Stimulated activated CD8-positive, alpha-beta memory T cell treated with anti-CD3 and anti-CD28 coated beads, Interleukin-12 subunit alpha, Interleukin-12 subunit beta, amount 100 ng/mL, for 1 hour (primary cell): Measurements from ENCODE around the gene PPP1R13B.
"Not testable (repeated sequence)": the region's sequence is repeated elsewhere in the genome, so short reads cannot be mapped to it uniquely, and the experiment has no call there.

Experiments
- DNase-seq: peaks from one replicate; pipeline ENCODE4 v3.0.0-alpha.2; 2020; ENCODE audit warnings: low read depth

Gene PPP1R13B

GRCh38 chr14:103698380-103699260 is 148.8 kb downstream of the PPP1R13B start:
- DNase-seq: no peak

- no peak for DNase-seq
Observed at GRCh38 chr14:103697603-103698379, 149.6 kb downstream of the PPP1R13B start.

GRCh38 chr14:103697206-103697602 is 150.2 kb downstream of the PPP1R13B start:
- DNase-seq: no peak

- DNase-seq: no peak
Observed at GRCh38 chr14:103696466-103697071, 150.8 kb downstream of the PPP1R13B start.

- no peak for DNase-seq
Observed at GRCh38 chr14:103696070-103696402, 151.3 kb downstream of the PPP1R13B start.

- no peak for DNase-seq
Observed at GRCh38 chr14:103695296-103696069, 151.9 kb downstream of the PPP1R13B start.

- DNase-seq: no peak
Observed at GRCh38 chr14:103694572-103695026, 152.8 kb downstream of the PPP1R13B start.

- DNase-seq: no peak
Observed at GRCh38 chr14:103693515-103693914, 153.9 kb downstream of the PPP1R13B start.

- no peak for DNase-seq
Observed at GRCh38 chr14:103692871-103693270, 154.5 kb downstream of the PPP1R13B start.

GRCh38 chr14:103692159-103692558 is 155.2 kb downstream of the PPP1R13B start:
- DNase-seq: no peak

- DNase-seq: not testable (repeated sequence)
Observed at GRCh38 chr14:103691655-103692054, 155.7 kb downstream of the PPP1R13B start.

GRCh38 chr14:103690332-103690731 is 157.0 kb downstream of the PPP1R13B start:
- no peak for DNase-seq

GRCh38 chr14:103688906-103689902 is 158.2 kb downstream of the PPP1R13B start:
- no peak for DNase-seq

GRCh38 chr14:103688441-103688840 is 158.9 kb downstream of the PPP1R13B start:
- DNase-seq: no peak

- no peak for DNase-seq
Observed at GRCh38 chr14:103687712-103688111, 159.7 kb downstream of the PPP1R13B start.

GRCh38 chr14:103686831-103687485 is 160.4 kb downstream of the PPP1R13B start:
- no peak for DNase-seq

GRCh38 chr14:103685276-103686211 is 161.8 kb downstream of the PPP1R13B start:
- no peak for DNase-seq

- no peak for DNase-seq
Observed at GRCh38 chr14:103684871-103685270, 162.5 kb downstream of the PPP1R13B start.

- no peak for DNase-seq
Observed at GRCh38 chr14:103684471-103684870, 162.9 kb downstream of the PPP1R13B start.
